WTC11 (cell line): ENCODE measurements around the gene NUCB2. TPM values are rescaled to one million over a fixed set of nuclear protein-coding genes. Genes with fewer than 3 reads are reported as not detected.

Source experiments
- ATAC-seq: fragments of 200-7000 bp; cut with Tn5 transposase; 2 replicates; pipeline ENCODE4 v1.10.0; 2021; ENCODE audit warnings: mild to moderate bottlenecking, moderate library complexity
- CTCF ChIA-PET: fragments of 300-600 bp; sonication (Branson Sonifier 250); formaldehyde crosslinking; loops from one replicate; lab custom pipeline; 2021; ENCODE audit warnings: antibody characterized with exemption; lab: Charles Lee
- POLR2A ChIA-PET: fragments of 350-600 bp; sonication (Branson Sonifier 250); formaldehyde crosslinking; loops from one replicate; lab custom pipeline; 2021; ENCODE audit warnings: antibody characterized with exemption; lab: Charles Lee
- DNase-seq: peaks from one replicate; pipeline ENCODE4 v3.0.0; 2021; ENCODE audit warnings: low spot score
- H3K27ac Mint-ChIP-seq: 2 replicates; pipeline ENCODE4 v1.8.0; 2021; ENCODE audit warnings: mixed read lengths
- H3K27me3 Mint-ChIP-seq: 2 replicates; pipeline ENCODE4 v1.8.0; 2021; ENCODE audit warnings: low read depth, mild to moderate bottlenecking, moderate library complexity, mixed read lengths
- H3K36me3 Mint-ChIP-seq: 2 replicates; pipeline ENCODE4 v1.8.0; 2021; ENCODE audit warnings: mixed read lengths
- H3K4me1 Mint-ChIP-seq: 2 replicates; pipeline ENCODE4 v1.8.0; 2022; ENCODE audit warnings: mixed read lengths
- H3K4me3 Mint-ChIP-seq: 2 replicates; pipeline ENCODE4 v1.8.0; 2021; ENCODE audit warnings: mild to moderate bottlenecking, moderate library complexity, mixed read lengths
- H3K9me3 Mint-ChIP-seq: 2 replicates; pipeline ENCODE4 v1.8.0; 2021; ENCODE audit warnings: mixed read lengths
- ATF6 ChIP-seq: sonication (generic); formaldehyde crosslinking; IDR thresholded peaks from 2 replicates; pipeline ENCODE4 v1.8.1; 2023; ENCODE audit warnings: mild to moderate bottlenecking, missing genetic modification reagents
- CDX4 ChIP-seq: fragments of 250-450 bp; sonication (Bioruptor Pico); IDR thresholded peaks from 2 replicates; pipeline ENCODE4 v1.9.0; 2021; ENCODE audit warnings: moderate library complexity, mild to moderate bottlenecking, inconsistent platforms, borderline replicate concordance
- CREB1 ChIP-seq: sonication (generic); formaldehyde crosslinking; IDR thresholded peaks from 2 replicates; pipeline ENCODE4 v1.8.0; 2023; ENCODE audit warnings: mild to moderate bottlenecking, missing genetic modification reagents
- FOXJ3 ChIP-seq: sonication (generic); formaldehyde crosslinking; IDR thresholded peaks from 2 replicates; pipeline ENCODE4 v1.9.0; 2021; ENCODE audit warnings: missing genetic modification reagents, mild to moderate bottlenecking, borderline replicate concordance
- FOXP1 ChIP-seq: sonication (generic); formaldehyde crosslinking; IDR thresholded peaks from 2 replicates; pipeline ENCODE4 v1.8.0; 2022; ENCODE audit warnings: missing genetic modification reagents, mild to moderate bottlenecking, moderate library complexity, borderline replicate concordance
- IRF2 ChIP-seq: sonication (generic); formaldehyde crosslinking; IDR thresholded peaks from 2 replicates; pipeline ENCODE4 v1.8.0; 2022; ENCODE audit warnings: low read depth, missing genetic modification reagents, borderline replicate concordance
- MAX ChIP-seq: sonication (generic); formaldehyde crosslinking; IDR thresholded peaks from 2 replicates; pipeline ENCODE4 v1.8.0; 2022; ENCODE audit warnings: mild to moderate bottlenecking, missing genetic modification reagents
- MXD4 ChIP-seq: fragments of 250-450 bp; sonication (Bioruptor Pico); IDR thresholded peaks from 2 replicates; pipeline ENCODE4 v1.8.0; 2021; ENCODE audit warnings: mild to moderate bottlenecking, moderate library complexity, borderline replicate concordance
- PRDM15 ChIP-seq: sonication (generic); formaldehyde crosslinking; IDR thresholded peaks from 2 replicates; pipeline ENCODE4 v1.8.0; 2022; ENCODE audit warnings: missing genetic modification reagents
- SMAD3 ChIP-seq: sonication (generic); formaldehyde crosslinking; IDR thresholded peaks from 2 replicates; pipeline ENCODE4 v1.8.0; 2022; ENCODE audit warnings: missing genetic modification reagents, mild to moderate bottlenecking, borderline replicate concordance
- ZNF121 ChIP-seq: sonication (generic); formaldehyde crosslinking; IDR thresholded peaks from 2 replicates; pipeline ENCODE4 v1.8.0; 2023; ENCODE audit warnings: missing genetic modification reagents
- ZNF219 ChIP-seq: sonication (generic); formaldehyde crosslinking; IDR thresholded peaks from 2 replicates; pipeline ENCODE4 v1.8.0; 2023; ENCODE audit warnings: missing genetic modification reagents, mild to moderate bottlenecking, borderline replicate concordance
- ZNF263 ChIP-seq: sonication (generic); formaldehyde crosslinking; IDR thresholded peaks from 2 replicates; pipeline ENCODE4 v1.8.1; 2022; ENCODE audit warnings: low read depth, mild to moderate bottlenecking, moderate library complexity, missing genetic modification reagents
- ZNF317 ChIP-seq: sonication (generic); formaldehyde crosslinking; IDR thresholded peaks from 2 replicates; pipeline ENCODE4 v1.8.1; 2023; ENCODE audit warnings: low read depth, mild to moderate bottlenecking, moderate library complexity, missing genetic modification reagents, borderline replicate concordance
- total RNA-seq: library from RNA; stranded (reverse); gene quantifications from 3 replicates; pipeline ENCODE4 v1.2.3, GENCODE V29; 2021
- TF ChIP-seq, protein P1 (sequence below): sonication (generic); formaldehyde crosslinking; conservative IDR thresholded peaks from 2 replicates; pipeline ENCODE4 v1.8.1; 2022; ENCODE audit warnings: mild to moderate bottlenecking, missing genetic modification reagents
- TF ChIP-seq, protein P2 (sequence below): fragments of 250-450 bp; sonication (Bioruptor Pico); conservative IDR thresholded peaks from 2 replicates; pipeline ENCODE4 v1.9.0; 2021; ENCODE audit warnings: mild to moderate bottlenecking
- TF ChIP-seq, protein P3 (sequence below): sonication (generic); formaldehyde crosslinking; IDR thresholded peaks from 2 replicates; pipeline ENCODE4 v1.8.1; 2023; ENCODE audit warnings: mild to moderate bottlenecking, missing genetic modification reagents, moderate library complexity
- TF ChIP-seq, protein P4 (sequence below): sonication (generic); formaldehyde crosslinking; IDR thresholded peaks from 2 replicates; pipeline ENCODE4 v1.8.0; 2023; ENCODE audit warnings: missing genetic modification reagents

NUCB2 gene
- total RNA-seq, 1 experiment from 2014 or later = 16.1 TPM

DNA sequence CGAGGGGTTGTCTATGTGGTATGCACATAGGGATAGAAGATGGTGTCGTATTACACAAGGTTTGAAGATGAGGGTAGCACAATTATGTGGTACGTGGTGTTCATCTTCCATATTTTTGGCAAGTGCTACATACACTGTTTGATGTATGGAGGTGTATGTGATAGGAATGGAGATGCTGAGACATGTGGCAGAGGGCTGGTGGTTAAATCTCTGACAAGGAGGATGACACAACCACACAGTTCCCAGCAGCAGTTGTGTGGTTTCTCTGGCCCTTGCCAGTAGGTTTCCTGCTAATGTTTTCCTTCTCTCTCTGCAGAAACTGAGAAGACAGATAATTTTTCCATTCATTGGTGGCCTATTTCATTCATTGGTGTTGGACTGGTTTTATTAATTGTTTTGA, 92.0 kb downstream of the NUCB2 start:
- peaks cover 33% of the 10 kb centered on the region for H3K27me3 Mint-ChIP-seq
- ATAC-seq = no peak
- CTCF ChIA-PET = no interaction called here
- TF ChIP-seq CDX4 (CRISPR knock-in tag) (no peak), PRDM15 (CRISPR knock-in tag) (no peak), ZNF317 (no peak), ATF6 (CRISPR knock-in tag) (no peak), ZNF219 (CRISPR knock-in tag) (no peak), SMAD3 (CRISPR knock-in tag) (no peak), CREB1 (CRISPR knock-in tag) (no peak), FOXJ3 (CRISPR knock-in tag) (no peak), FOXP1 (CRISPR knock-in tag) (no peak), ZNF263 (CRISPR knock-in tag) (no peak), MXD4 (CRISPR knock-in tag) (no peak), MAX (CRISPR knock-in tag) (no peak), IRF2 (CRISPR knock-in tag) (no peak)
- peaks cover 57% of the 10 kb centered on the region for H3K36me3 Mint-ChIP-seq
- POLR2A ChIA-PET = no interaction called here
- no peak overlapping the region for H3K27ac Mint-ChIP-seq
- no peak for DNase-seq
- H3K9me3 Mint-ChIP-seq = peaks cover 56% of the 10 kb centered on the region
- no peak overlapping the region for H3K4me3 Mint-ChIP-seq
- H3K4me1 Mint-ChIP-seq = no peaks in the 10 kb centered on the region

DNA sequence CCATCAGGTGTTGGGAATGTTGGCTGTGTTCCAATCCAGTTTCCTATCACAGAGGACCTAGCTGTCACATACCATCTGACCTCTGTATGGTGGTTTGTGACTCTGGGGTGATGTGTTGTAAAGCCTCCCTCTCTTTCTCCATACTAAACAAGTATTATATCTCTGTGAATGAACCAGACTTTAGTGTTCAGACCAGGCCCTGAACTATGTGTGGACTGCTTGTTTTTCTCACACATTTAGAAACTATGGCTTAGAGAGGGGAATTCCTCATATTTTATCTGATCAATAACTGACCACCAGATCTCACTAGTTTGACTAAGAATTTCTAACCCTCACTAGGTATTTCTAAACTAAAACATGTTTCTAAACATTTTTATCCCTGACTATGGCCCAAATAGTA, 92.6 kb downstream of the NUCB2 start:
- Mint-ChIP-seq H3K9me3 (peaks cover 61% of the 10 kb centered on the region), H3K4me3 (no peak overlapping the region), H3K36me3 (peaks cover 60% of the 10 kb centered on the region), H3K27ac (no peak overlapping the region), H3K4me1 (no peaks in the 10 kb centered on the region), H3K27me3 (peaks cover 28% of the 10 kb centered on the region)
- TF ChIP-seq, protein P1, sequence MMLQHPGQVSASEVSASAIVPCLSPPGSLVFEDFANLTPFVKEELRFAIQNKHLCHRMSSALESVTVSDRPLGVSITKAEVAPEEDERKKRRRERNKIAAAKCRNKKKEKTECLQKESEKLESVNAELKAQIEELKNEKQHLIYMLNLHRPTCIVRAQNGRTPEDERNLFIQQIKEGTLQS (CRISPR knock-in tag) = no peak
- TF ChIP-seq FOXJ3 (CRISPR knock-in tag) (no peak), ZNF121 (no peak)
- TF ChIP-seq, protein P2, sequence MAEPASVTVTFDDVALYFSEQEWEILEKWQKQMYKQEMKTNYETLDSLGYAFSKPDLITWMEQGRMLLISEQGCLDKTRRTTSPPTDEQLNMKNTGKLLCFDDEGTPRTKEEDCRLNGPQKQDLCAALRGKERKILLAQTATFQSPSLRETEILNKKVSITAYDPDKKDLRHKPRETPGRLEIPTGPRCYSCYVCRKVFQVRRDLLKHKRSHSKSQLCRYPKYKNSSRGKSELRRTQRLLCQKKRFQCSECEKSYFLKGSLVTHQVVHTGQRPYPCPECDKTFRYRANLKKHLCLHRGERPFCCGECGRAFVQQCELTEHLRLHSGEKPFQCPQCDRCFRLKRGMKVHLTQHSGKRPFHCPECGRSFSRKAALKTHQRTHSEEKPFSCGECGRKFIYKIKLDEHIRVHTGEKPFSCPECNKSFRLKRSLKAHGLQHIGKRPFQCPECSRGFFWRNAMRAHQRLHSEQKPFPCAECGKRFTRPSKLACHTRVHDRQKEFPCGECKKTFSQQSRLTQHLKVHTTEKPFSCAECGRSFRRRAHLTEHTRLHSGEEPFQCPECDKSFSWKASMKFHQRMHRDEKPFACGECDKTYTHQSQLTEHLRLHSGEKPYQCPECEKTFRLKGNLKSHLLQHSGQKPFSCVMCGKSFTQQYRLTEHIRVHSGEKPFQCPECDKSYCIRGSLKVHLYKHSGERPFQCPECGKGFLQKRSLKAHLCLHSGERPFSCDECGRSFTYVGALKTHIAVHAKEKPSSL (CRISPR knock-in tag) = no peak
- TF ChIP-seq, protein P3, sequence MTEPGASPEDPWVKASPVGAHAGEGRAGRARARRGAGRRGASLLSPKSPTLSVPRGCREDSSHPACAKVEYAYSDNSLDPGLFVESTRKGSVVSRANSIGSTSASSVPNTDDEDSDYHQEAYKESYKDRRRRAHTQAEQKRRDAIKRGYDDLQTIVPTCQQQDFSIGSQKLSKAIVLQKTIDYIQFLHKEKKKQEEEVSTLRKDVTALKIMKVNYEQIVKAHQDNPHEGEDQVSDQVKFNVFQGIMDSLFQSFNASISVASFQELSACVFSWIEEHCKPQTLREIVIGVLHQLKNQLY (CRISPR knock-in tag) = no peak
- TF ChIP-seq, protein P4, sequence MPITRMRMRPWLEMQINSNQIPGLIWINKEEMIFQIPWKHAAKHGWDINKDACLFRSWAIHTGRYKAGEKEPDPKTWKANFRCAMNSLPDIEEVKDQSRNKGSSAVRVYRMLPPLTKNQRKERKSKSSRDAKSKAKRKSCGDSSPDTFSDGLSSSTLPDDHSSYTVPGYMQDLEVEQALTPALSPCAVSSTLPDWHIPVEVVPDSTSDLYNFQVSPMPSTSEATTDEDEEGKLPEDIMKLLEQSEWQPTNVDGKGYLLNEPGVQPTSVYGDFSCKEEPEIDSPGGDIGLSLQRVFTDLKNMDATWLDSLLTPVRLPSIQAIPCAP (CRISPR knock-in tag) = no peak
- ChIA-PET CTCF (no interaction called here), POLR2A (no interaction called here)
- no peak for ATAC-seq
- DNase-seq = no peak
